Psoas muscle (tissue), 8 donors: ENCODE data around the gene CRYGN. TPM values are rescaled to one million over a fixed set of nuclear protein-coding genes. Genes with fewer than 3 reads are reported as not detected.

Experiments
- ATAC-seq, 4 donors: fragments of 200-7000 bp; cut with Tn5 transposase; one replicate each; pipeline ENCODE4 v1.9.1; 2020; ENCODE audit warnings: moderate library complexity in 3 of 4, mild to moderate bottlenecking in 2 of 4
- DNase-seq, 2 donors: peaks; one replicate each; pipeline ENCODE4 v3.0.0-alpha.2; 2020
- H3K27ac ChIP-seq: fragments of 200-600 bp; one replicate; pipeline ENCODE4 v1.8.0; 2022
- H3K27me3 ChIP-seq, 3 donors: fragments of 200-600 bp in 1 of 3; one replicate each; pipeline versions ENCODE4 v1.6.1 to v1.8.0; 2013 to 2022; ENCODE audit warnings: low read length in 2 of 3, mild to moderate bottlenecking in 2 of 3, moderate library complexity in 1 of 3; ENCODE audit not compliant: insufficient read depth in 3 of 3
- H3K36me3 ChIP-seq, 2 donors: fragments of 200-600 bp in 1 of 2; one replicate each; pipeline versions ENCODE4 v1.6.1 to v1.8.0; 2013 to 2022; ENCODE audit warnings: low read depth in 1 of 2, mild to moderate bottlenecking in 1 of 2, moderate library complexity in 1 of 2; ENCODE audit not compliant: insufficient read depth in 1 of 2
- H3K4me1 ChIP-seq: fragments of 200-600 bp; one replicate; pipeline ENCODE4 v1.8.0; 2022
- H3K4me3 ChIP-seq: fragments of 200-600 bp; one replicate; pipeline ENCODE4 v1.8.0; 2022; ENCODE audit warnings: mild to moderate bottlenecking
- H3K9me3 ChIP-seq: fragments of 200-600 bp; one replicate; pipeline ENCODE4 v1.8.0; 2022
- CTCF ChIP-seq: fragments of 200-600 bp; IDR thresholded peaks from one replicate; pipeline ENCODE4 v1.8.0; 2022; ENCODE audit warnings: antibody characterized with exemption
- WGBS, 3 donors: extraction: QIAGEN DNeasy Blood & Tissue Kit; methylation state at CpG; one replicate each; pipeline versions ENCODE4 v1.1.6 to v1.1.7; 2013; 5-methylcytosine and 5-hydroxymethylcytosine counted together
- intact Hi-C, 2 donors: fragments of 100-400 bp; cut with DNase I; formaldehyde crosslinking; loops; one replicate each; pipeline versions ENCODE4 v1.11.0 to v1.14.2; 2022
- polyA plus RNA-seq, 3 donors: library from polyadenylated mRNA; stranded (reverse); fragments of 200-250 nt; gene quantifications; one replicate each; pipeline ENCODE4 v1.2.3, GENCODE V29; 2013
- total RNA-seq, 4 donors: library from RNA; stranded (reverse); fragmentation: NEBNext Ultra II Directional in 2 of 4; extraction: Animal tissue kit (Norgen Biotek cat#: 25700) in 2 of 4; gene quantifications; one replicate each; pipeline versions ENCODE4 v1.2.1 to v1.2.4, GENCODE V29; 2021 to 2023
- donor health status: healthy with polysubstance abuse.
- donor health status: DM: no; HTN: no; CAD: no; lungs with moderate emphysema.
- donor health status: Bipolar disorder and iron deficiency.
- donor health status: healthy.
- donor health status: DM: yes; HTN: yes; CAD: no.
- donor health status: DM: no; HTN: no; CAD: no.
- donor health status: DM: no; HTN: no; CAD: no.
- donor health status: DM: yes; HTN: yes; CAD: no.

Gene CRYGN
- total and polyA plus RNA-seq, 7 donors, result 0.12 to 0.15 TPM; not detected in 5

- no peaks in the 10 kb centered on the region for H3K9me3 ChIP-seq
- TF ChIP-seq CTCF, result no peak
- no peak for ATAC-seq
- peak in 1 of 2 donors; percentile 47 for DNase-seq
- H3K4me1 ChIP-seq, result peaks cover 9% of the 10 kb centered on the region
- WGBS, 3 donors, result 44 to 54% (median 51%) methylated on average over 16 of the region's 16 CpGs
- peaks cover 0 to 30% (median 19%) of the 10 kb centered on the region in 3 donors for H3K27me3 ChIP-seq
- no peaks in the 10 kb centered on the region for H3K36me3 ChIP-seq
- H3K27ac ChIP-seq, result no peak overlapping the region
- no peak overlapping the region for H3K4me3 ChIP-seq
- intact Hi-C loops, result no loop called here
Observed at GRCh38 chr7:151386301-151387160, 53.4 kb downstream of the CRYGN start.

GRCh38 chr7:151385626-151386300 lies 54.2 kb downstream of the CRYGN start:
- peak in 1 of 2 donors; percentile 45 for DNase-seq
- ATAC-seq, result no peak
- Histone ChIP-seq H3K4me1 (peaks cover 13% of the 10 kb centered on the region), H3K36me3 (no peaks in the 10 kb centered on the region), H3K27me3 (peaks cover 0 to 38% (median 20%) of the 10 kb centered on the region in 3 donors), H3K4me3 (no peak overlapping the region), H3K27ac (no peak overlapping the region), H3K9me3 (no peaks in the 10 kb centered on the region)
- 45 to 68% (median 58%) methylated on average over 26 of the region's 26 CpGs for WGBS, 3 donors
- TF ChIP-seq CTCF, result no peak
- intact Hi-C loops, result no loop called here

DNA sequence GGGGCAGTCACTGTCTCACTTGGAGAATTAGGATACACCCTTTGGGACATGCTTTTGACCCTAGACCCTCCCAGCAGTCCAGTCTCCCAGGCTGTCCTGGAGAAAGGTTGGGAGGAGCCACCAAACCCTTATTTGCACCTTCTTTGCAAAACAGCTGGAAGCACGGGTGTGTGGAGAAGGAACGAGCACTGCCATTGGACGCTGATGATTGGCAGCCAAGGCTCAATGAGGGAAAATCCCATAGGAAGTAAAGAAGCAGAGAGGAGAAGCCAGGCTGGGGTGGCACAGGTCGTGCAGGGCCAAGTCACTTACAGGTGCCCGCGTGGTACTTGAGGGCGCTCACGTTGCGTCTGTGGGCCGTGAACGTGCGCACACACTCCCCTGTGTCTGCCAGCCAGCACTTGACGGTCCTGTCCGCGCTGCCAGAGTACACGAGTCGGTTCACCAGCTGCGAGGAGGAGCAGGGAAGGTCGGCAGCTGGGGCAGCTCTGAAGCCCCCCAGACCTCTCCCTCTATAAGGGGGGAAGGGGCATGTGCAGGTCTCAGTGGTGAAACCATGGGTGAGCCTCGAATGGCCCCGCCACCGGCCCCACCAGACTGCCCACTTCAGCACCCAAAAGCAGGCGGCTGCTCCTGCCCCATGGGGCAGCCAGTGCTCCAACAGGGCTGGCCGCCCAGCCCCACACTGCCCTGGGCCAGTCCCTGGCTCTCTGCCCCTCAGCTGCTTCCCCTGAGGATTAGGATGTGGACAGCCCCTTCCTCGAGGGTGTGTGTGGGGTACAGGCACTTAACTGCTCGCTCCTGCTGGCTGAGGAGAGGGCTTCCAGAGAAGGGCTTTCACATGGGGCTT lies 54.9 kb downstream of the CRYGN start:
- intact Hi-C loops, result no loop called here

More for the DNA sequence above, 54.9 kb downstream of the CRYGN start:
- DNase-seq (peak in 1 of 2 donors; percentile 45), ATAC-seq (peak in 1 of 4 donors; percentile 25)
- no peak overlapping the region for H3K27ac ChIP-seq
- TF ChIP-seq CTCF, result no peak
- H3K4me3 ChIP-seq, result no peak overlapping the region
- no peaks in the 10 kb centered on the region for H3K9me3 ChIP-seq
- peaks cover 13% of the 10 kb centered on the region for H3K4me1 ChIP-seq
- H3K27me3 ChIP-seq, result peaks cover 0 to 38% (median 20%) of the 10 kb centered on the region in 3 donors
- H3K36me3 ChIP-seq, result no peaks in the 10 kb centered on the region
- WGBS, 3 donors, result 49 to 65% (median 53%) methylated on average over 25 to 26 of the region's 26 CpGs
